Middle frontal gyrus (tissue), 1 donor: ENCODE results near the gene HPS5.

Source experiments
- DNase-seq: peaks from one replicate; pipeline ENCODE4 v3.0.0-alpha.2; 2015; ENCODE audit warnings: low spot score; ENCODE audit errors: extremely low spot score

HPS5 gene

DNA sequence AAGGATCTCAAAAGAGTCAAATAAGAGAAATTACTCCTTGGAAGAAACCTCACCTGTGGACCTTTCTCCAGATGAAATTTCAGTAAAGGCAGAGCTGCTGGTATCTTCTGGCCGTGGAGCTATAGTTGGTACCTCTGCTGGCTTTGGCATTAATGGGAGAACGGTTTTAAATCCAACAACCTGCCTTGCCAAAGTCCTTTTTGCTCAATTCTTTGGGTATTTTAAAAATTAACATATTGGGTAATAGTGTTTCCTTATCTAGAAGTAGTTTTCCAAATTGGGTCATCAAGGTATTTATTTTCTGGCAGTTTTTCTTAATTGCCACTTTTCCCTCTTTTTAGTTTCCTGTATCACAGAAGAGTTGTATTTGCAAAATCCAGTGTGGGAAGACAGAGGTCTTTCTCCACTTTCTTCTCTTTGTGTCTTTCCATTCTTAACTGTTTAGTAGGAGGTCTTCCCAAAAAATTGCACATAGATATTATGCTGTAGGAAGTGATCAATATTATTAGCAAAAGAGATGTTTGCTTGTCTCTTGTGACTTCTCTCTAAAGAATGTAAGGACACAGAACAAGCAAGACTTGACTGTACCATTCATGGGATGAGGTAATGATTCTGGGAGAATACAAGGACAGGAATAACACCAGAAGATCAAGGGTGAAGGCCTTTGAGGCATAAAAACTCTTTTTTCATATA, 85.1 kb downstream of the HPS5 start, which contains the start of gene SAA4:
Gene SAA4, minus strand, starts transcription at position 139 of the 693 bp plus-strand sequence. CDS start 876 bp downstream, outside the sequence.
- no peak for DNase-seq

DNA sequence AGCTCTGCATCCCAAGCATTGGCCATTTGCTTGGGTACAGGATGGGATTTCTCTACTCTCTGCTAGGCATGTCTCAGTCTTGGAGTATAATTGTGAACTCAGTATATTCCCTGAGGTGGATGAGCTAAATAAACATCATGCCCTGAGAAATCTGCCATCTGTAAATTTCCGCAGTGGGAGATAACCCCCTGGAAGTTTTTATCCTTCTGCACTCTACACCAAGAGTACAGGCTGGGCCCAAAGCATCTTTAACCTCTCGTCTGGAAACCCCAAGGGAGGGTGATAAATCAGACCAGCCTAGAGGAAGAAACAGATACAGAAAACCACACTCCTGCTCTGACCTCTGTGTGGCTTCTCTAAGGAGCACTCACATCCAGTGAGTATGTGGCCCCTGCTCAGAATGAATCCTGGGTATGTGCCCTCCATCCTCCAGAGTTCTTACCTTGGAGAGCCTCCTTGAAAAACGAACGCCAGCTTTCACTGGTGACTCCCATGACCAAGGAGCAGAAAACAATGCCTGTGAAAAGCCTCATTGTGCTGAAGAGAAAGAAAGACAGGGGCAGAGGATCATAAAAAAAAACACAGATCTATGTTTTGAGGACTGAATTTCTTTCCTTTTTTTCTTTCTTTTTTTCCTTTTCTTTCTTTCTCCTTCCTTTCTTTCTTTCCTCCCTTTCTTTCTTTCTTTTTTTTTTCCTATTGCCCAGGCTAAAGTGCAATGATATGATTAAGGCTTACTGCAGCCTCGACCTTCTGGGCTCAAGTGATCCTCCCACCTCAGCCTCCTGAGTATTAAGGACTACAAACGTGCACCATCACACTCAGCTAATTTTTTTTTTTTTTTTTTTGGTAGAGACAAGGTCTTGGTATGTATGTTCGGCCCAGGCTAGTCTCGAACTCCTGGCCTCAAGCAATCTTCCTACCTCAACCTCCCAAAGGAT, 86.3 kb downstream of the HPS5 start:
- no peak for DNase-seq

DNA sequence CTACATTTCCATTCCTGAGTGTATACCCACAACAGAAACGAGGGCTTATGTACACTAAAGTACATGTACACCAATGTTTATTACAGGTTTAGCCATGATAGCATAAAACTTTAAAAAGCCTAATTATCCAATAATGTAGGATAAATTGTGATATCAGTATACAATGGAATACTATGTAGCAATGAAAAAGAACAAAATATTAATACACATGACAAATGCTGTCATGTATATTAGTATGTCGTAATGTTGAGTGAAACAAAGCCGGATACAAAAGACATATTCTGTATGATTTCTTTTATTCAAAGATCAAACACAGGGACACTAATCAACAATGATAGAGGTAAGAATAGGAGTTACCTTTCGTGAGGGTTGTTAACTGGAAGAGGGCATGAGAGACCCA, 88.0 kb downstream of the HPS5 start:
- no peak for DNase-seq

DNA sequence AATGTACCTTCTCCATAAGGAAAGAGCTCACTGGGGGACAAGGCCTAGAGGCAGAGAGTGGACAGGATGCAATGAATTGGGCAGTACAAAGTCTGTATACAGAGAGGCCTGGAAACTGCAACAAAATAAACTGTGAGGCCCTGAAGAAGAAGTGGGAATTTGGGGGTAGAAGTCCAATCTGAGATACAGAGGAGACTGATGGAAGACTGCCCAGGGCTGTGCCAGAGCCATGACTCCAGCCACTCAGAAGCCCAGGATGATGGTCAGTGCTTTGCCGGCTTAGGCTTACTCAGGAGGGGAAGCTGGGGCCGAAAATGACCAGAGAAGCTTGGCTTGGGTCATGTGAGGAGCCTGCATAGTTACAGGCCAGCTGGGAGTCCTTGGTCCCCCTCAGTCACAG, 91.1 kb downstream of the HPS5 start:
- no peak for DNase-seq

DNA sequence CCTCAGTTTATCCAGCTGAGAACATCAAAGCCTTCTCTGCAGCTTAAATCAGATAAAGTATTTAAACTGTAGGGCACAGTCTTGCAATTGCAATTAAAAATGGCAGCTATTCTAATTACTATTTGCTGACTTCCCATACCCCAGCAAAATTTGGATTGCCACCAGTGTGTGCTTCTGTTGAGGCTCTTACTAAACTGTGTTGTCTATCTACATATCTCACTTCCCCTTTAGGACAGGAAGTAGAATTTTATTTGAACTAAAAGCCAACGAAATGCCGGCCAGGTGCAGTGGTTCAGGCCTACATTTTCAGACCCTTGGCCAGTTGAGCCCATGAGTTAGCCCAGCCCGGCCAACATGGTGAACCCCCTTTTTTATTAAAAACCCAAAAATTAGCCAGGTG, 92.4 kb downstream of the HPS5 start:
- no peak for DNase-seq
